ENCODE measurements around the gene ARHGAP26.

DNA sequence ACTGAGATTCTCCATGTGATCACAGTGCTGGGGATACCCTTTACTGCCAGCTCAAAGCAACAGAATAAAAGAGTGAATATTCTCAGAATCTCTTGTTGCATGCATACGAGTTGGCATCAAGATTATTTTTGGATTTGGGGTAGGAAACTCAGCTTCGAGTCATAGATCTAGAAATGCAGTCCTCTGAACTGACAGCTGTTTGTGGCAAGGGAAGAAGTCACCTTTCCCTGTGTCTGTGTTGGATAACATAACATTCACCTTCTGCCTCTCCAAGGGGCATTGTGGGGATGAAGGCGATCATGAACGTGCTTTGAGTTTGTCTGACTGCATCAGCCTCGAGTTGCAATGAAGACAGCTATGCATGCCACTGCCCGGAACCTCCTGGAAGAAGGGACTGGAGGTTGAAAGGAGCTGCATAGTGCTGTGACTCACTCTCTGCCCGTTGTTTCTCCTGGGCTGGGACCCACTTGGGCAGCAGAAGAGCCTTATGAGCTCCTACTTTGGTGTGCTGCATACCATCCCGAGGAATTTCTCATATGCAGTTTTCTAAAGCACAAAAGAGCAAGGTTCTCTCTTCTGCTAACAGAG is 231.7 kb downstream of the ARHGAP26 start:
- TF ChIP-seq TAF1 (IDR thresholded peaks at IDR 0.05; ENCODE audit: borderline replicate concordance, insufficient read depth, low read length) = no peak
- TF ChIP-seq, protein P1, sequence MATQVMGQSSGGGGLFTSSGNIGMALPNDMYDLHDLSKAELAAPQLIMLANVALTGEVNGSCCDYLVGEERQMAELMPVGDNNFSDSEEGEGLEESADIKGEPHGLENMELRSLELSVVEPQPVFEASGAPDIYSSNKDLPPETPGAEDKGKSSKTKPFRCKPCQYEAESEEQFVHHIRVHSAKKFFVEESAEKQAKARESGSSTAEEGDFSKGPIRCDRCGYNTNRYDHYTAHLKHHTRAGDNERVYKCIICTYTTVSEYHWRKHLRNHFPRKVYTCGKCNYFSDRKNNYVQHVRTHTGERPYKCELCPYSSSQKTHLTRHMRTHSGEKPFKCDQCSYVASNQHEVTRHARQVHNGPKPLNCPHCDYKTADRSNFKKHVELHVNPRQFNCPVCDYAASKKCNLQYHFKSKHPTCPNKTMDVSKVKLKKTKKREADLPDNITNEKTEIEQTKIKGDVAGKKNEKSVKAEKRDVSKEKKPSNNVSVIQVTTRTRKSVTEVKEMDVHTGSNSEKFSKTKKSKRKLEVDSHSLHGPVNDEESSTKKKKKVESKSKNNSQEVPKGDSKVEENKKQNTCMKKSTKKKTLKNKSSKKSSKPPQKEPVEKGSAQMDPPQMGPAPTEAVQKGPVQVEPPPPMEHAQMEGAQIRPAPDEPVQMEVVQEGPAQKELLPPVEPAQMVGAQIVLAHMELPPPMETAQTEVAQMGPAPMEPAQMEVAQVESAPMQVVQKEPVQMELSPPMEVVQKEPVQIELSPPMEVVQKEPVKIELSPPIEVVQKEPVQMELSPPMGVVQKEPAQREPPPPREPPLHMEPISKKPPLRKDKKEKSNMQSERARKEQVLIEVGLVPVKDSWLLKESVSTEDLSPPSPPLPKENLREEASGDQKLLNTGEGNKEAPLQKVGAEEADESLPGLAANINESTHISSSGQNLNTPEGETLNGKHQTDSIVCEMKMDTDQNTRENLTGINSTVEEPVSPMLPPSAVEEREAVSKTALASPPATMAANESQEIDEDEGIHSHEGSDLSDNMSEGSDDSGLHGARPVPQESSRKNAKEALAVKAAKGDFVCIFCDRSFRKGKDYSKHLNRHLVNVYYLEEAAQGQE (IDR thresholded peaks at IDR 0.05; ENCODE audit: insufficient read depth in 1 of 2, low read depth in 2 of 2, low read length in 2 of 2) = no peak
- TF ChIP-seq POLR2AphosphoS5 (IDR thresholded peaks at IDR 0.05; ENCODE audit: low read depth, low read length) = no peak

All from PFSK-1 (cell line).